Caki2 (cell line): Measurements from ENCODE around the gene ZPBP2. TPM values are rescaled to one million over a fixed set of nuclear protein-coding genes. Genes with fewer than 3 reads are reported as not detected.
"Not testable (repeated sequence)": the region's sequence is repeated elsewhere in the genome, so short reads cannot be mapped to it uniquely, and the experiment has no call there.

Experiments
- DNase-seq: peaks from one replicate; pipeline ENCODE4 v3.0.0-alpha.2; 2015; ENCODE audit warnings: low read depth
- in situ Hi-C: cut with HindIII; loops from 2 replicates; pipeline ENCODE4 v1.10.0; 2016; ENCODE audit warnings: low sequenced_read_pairs, low pct_unique_long_range_greater_than_20kb, mixed read lengths
- total RNA-seq: library from RNA; depleted of rRNA; stranded (reverse); fragments of >200 nt; shearing (Covaris generic); gene quantifications from 2 replicates; pipeline ENCODE4 v1.2.3, GENCODE V29; 2014; ENCODE audit warnings: low replicate concordance

Gene ZPBP2
- total RNA-seq, 1 experiment from 2014 or later, result not detected

- in situ Hi-C loops, result no loop called here
- no peak for DNase-seq
Measured at GRCh38 chr17:39848600-39848999, 19.4 kb upstream of the ZPBP2 start.

- DNase-seq, in situ Hi-C loops: not testable (repeated sequence)
Measured at GRCh38 chr17:39850186-39850585, 17.8 kb upstream of the ZPBP2 start.

GRCh38 chr17:39852239-39852638 lies 15.8 kb upstream of the ZPBP2 start:
- in situ Hi-C loops, result no loop called here
- DNase-seq, result no peak

GRCh38 chr17:39854909-39855308 lies 13.1 kb upstream of the ZPBP2 start:
- in situ Hi-C loops, result no loop called here

GRCh38 chr17:39855911-39856649 lies 11.9 kb upstream of the ZPBP2 start:
- in situ Hi-C loops, DNase-seq: not testable (repeated sequence)

More at GRCh38 chr17:39854909-39855308, 13.1 kb upstream of the ZPBP2 start:
- DNase-seq, result no peak

GRCh38 chr17:39861235-39861634 lies 6.8 kb upstream of the ZPBP2 start:
- DNase-seq, result no peak
- in situ Hi-C loops, result no loop called here

- in situ Hi-C loops, result no loop called here
- DNase-seq, result no peak
Measured at GRCh38 chr17:39863244-39863917, 4.6 kb upstream of the ZPBP2 start.

- in situ Hi-C loops, result no loop called here
- DNase-seq, result peak; percentile 55
Measured at GRCh38 chr17:39863918-39864746, 3.9 kb upstream of the ZPBP2 start, which contains the start of gene IKZF3. IKZF3 (minus strand) TSS chr17:39864312; CDS start chr17:39864126, 186 bp downstream.

- DNase-seq, result no peak
- in situ Hi-C loops, result no loop called here
Measured at GRCh38 chr17:39866013-39866730, 1.8 kb upstream of the ZPBP2 start.

- in situ Hi-C loops, result no loop called here
- DNase-seq, result no peak
Measured at GRCh38 chr17:39867084-39867879, 720 bp upstream of the ZPBP2 start.

GRCh38 chr17:39868554-39868942 lies 546 bp downstream of the ZPBP2 start:
- in situ Hi-C loops, result no loop called here
- no peak for DNase-seq

- in situ Hi-C loops, result no loop called here
- DNase-seq, result no peak
Measured at GRCh38 chr17:39870776-39871175, 2.8 kb downstream of the ZPBP2 start.

- DNase-seq, result no peak
- in situ Hi-C loops, result no loop called here
Measured at GRCh38 chr17:39871801-39872200, 3.8 kb downstream of the ZPBP2 start.

- peak; percentile 29 for DNase-seq
- in situ Hi-C loops, result no loop called here
Measured at GRCh38 chr17:39872751-39873150, 4.7 kb downstream of the ZPBP2 start.

GRCh38 chr17:39886102-39886501 lies 18.1 kb downstream of the ZPBP2 start:
- in situ Hi-C loops, DNase-seq: not testable (repeated sequence)

GRCh38 chr17:39887078-39887477 lies 19.1 kb downstream of the ZPBP2 start:
- DNase-seq, result no peak
- in situ Hi-C loops, result no loop called here

- no peak for DNase-seq
- in situ Hi-C loops, result no loop called here
Measured at GRCh38 chr17:39889200-39889599, 21.2 kb downstream of the ZPBP2 start.
